PC-9 (cell line): ENCODE data around the gene PPIC. TPM values are rescaled to one million over a fixed set of nuclear protein-coding genes. Genes with fewer than 3 reads are reported as not detected.

Experiments used
- BruUV-seq: library from RNA; stranded (reverse); fragments of 400-500 nt; replicated peaks from 2 replicates; lab custom pipeline; 2021; lab: Mats Ljungman, UMichigan
- CTCF ChIA-PET: fragments of 300-600 bp; sonication (Branson Sonifier 250); formaldehyde crosslinking; loops from one replicate; lab custom pipeline; 2022; ENCODE audit warnings: antibody characterized with exemption; lab: Charles Lee
- POLR2A ChIA-PET: fragments of 300-600 bp; sonication (Branson Sonifier 250); formaldehyde crosslinking; loops from one replicate; lab custom pipeline; 2022; ENCODE audit warnings: antibody characterized with exemption; ENCODE audit not compliant: unreplicated experiment; lab: Charles Lee
- DNase-seq, 2 experiments: peaks; one replicate each; pipeline versions ENCODE4 v3.0.0 to v3.0.0-alpha.2; 2015 to 2022; ENCODE audit warnings: mixed read lengths in 1 of 2
- H2AFZ ChIP-seq: fragments of 200-600 bp; sonication (generic); 2 replicates; pipeline ENCODE4 v1.8.1; 2017; ENCODE audit warnings: antibody characterized with exemption
- H3F3A ChIP-seq: fragments of 200-600 bp; sonication (generic); 2 replicates; pipeline ENCODE4 v1.8.1; 2017; ENCODE audit warnings: antibody characterized with exemption, mild to moderate bottlenecking, low read depth; ENCODE audit not compliant: insufficient read depth
- H3K27ac ChIP-seq: fragments of 200-600 bp; sonication (generic); 2 replicates; pipeline ENCODE4 v1.6.1; 2016; ENCODE audit warnings: mixed run types
- H3K27me3 ChIP-seq: fragments of 200-600 bp; sonication (generic); 2 replicates; pipeline ENCODE4 v1.6.1; 2016; ENCODE audit warnings: low read depth, mixed run types; ENCODE audit not compliant: insufficient read depth
- H3K36me3 ChIP-seq: fragments of 200-600 bp; sonication (generic); 2 replicates; pipeline ENCODE4 v1.6.1; 2016; ENCODE audit warnings: low read depth, mixed run types
- H3K4me1 ChIP-seq: fragments of 200-600 bp; sonication (generic); replicated peaks from 2 replicates; pipeline ENCODE4 v1.6.1; 2016; ENCODE audit warnings: mixed run types; ENCODE audit not compliant: insufficient read depth
- H3K4me2 ChIP-seq: fragments of 200-600 bp; sonication (generic); 2 replicates; pipeline ENCODE4 v1.6.1; 2017; ENCODE audit warnings: mixed run types
- H3K4me3 ChIP-seq: fragments of 200-600 bp; sonication (generic); 2 replicates; pipeline ENCODE4 v1.6.1; 2016; ENCODE audit warnings: mixed run types
- H3K79me2 ChIP-seq: fragments of 200-600 bp; sonication (generic); 2 replicates; pipeline ENCODE4 v1.6.1; 2017; ENCODE audit warnings: low read depth, mixed run types
- H3K9me2 ChIP-seq: fragments of 200-600 bp; sonication (generic); 2 replicates; pipeline ENCODE4 v1.8.1; 2017; ENCODE audit warnings: mild to moderate bottlenecking; ENCODE audit not compliant: insufficient read depth
- H3K9me3 ChIP-seq: fragments of 200-600 bp; sonication (generic); 2 replicates; pipeline ENCODE4 v1.8.1; 2016; ENCODE audit warnings: low read depth; ENCODE audit not compliant: insufficient read depth
- H4K20me1 ChIP-seq: fragments of 200-600 bp; sonication (generic); 2 replicates; pipeline ENCODE4 v1.8.1; 2017; ENCODE audit not compliant: insufficient read depth
- EZH2 ChIP-seq: fragments of 200-600 bp; sonication (generic); IDR thresholded peaks from 2 replicates; pipeline ENCODE4 v1.8.0; 2017; ENCODE audit warnings: antibody characterized with exemption, low read depth
- intact Hi-C: fragments of 100-400 bp; cut with micrococcal nuclease; formaldehyde crosslinking; loops from one replicate; pipeline ENCODE4 v1.10.0; 2022; ENCODE audit not compliant: unreplicated experiment
- total RNA-seq: library from RNA; stranded (reverse); gene quantifications from 2 replicates; pipeline ENCODE4 v1.2.3, GENCODE V29; 2021
- TF ChIP-seq, protein P1 (sequence below): fragments of 200-600 bp; sonication (generic); conservative IDR thresholded peaks from 2 replicates; pipeline ENCODE4 v1.6.1; 2017; ENCODE audit warnings: mixed run types, antibody characterized with exemption, mild to moderate bottlenecking, moderate library complexity

PPIC gene
- total RNA-seq, 1 experiment from 2014 or later = 22.3 TPM

DNA sequence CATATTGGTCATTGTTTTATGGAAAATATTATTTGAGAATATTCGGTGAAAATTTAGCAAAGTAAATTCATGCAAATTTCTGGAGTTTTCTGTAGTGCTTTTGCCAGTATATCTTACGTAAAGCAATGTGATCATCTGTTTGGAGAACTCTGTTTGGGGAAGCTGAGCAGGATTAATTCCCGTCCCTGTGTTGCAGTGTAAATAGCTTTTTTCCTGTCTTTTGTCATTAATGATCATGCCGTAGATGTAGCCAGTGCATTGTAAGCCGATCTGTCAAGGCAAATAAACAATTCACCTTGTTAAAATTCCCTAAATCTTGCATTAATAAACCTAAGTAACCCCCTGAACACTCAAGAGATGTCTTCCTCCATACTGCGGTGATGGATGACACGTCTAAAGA lies 39.2 kb downstream of the PPIC start:
- no peak for DNase-seq
- POLR2A ChIA-PET = no interaction called here

DNA sequence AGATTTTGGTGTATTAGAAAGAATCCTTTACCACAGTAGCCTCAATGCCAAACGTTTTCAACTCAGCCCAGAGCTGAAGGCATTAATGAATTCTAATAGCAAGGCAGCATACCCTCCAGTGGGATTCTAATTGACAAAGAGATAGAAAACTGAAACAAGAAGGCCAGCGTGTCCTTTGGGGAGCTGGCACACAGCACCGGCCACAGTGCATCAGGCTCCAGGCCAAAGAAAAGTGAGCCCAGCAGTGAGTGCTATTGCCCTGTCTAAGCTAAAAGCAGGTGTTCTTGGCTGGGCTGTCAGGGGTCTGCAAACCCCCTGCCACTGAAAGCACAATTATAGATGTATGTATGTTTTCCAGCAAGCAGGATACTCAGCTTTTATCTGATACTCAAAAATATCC lies 40.4 kb downstream of the PPIC start:
- POLR2A ChIA-PET = no interaction called here
- CTCF ChIA-PET = no interaction called here
- H3K27me3 ChIP-seq = no peaks in the 10 kb centered on the region
- no peak overlapping the region for H2AFZ ChIP-seq
- H3F3A ChIP-seq = no peaks in the 10 kb centered on the region
- H3K4me3 ChIP-seq = no peak overlapping the region
- no peaks in the 10 kb centered on the region for H3K9me2 ChIP-seq
- no peak overlapping the region for H3K4me2 ChIP-seq
- no TSS peak for BruUV-seq
- no peaks in the 10 kb centered on the region for H3K79me2 ChIP-seq
- H4K20me1 ChIP-seq = peaks cover 6% of the 10 kb centered on the region; the same call in 1 of the 2 replicates
- intact Hi-C loops = no loop called here
- TF ChIP-seq, protein P1, sequence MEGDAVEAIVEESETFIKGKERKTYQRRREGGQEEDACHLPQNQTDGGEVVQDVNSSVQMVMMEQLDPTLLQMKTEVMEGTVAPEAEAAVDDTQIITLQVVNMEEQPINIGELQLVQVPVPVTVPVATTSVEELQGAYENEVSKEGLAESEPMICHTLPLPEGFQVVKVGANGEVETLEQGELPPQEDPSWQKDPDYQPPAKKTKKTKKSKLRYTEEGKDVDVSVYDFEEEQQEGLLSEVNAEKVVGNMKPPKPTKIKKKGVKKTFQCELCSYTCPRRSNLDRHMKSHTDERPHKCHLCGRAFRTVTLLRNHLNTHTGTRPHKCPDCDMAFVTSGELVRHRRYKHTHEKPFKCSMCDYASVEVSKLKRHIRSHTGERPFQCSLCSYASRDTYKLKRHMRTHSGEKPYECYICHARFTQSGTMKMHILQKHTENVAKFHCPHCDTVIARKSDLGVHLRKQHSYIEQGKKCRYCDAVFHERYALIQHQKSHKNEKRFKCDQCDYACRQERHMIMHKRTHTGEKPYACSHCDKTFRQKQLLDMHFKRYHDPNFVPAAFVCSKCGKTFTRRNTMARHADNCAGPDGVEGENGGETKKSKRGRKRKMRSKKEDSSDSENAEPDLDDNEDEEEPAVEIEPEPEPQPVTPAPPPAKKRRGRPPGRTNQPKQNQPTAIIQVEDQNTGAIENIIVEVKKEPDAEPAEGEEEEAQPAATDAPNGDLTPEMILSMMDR = no peak
- no peak for TF ChIP-seq EZH2
- H3K36me3 ChIP-seq = no peaks in the 10 kb centered on the region
- no peak for DNase-seq
- 0 out of 2 replicates have a peak, but pooled peaks cover 1% of the 10 kb centered on the region for H3K4me1 ChIP-seq
- no peak overlapping the region for H3K27ac ChIP-seq
- H3K9me3 ChIP-seq = no peaks in the 10 kb centered on the region

More for the DNA sequence above, 39.2 kb downstream of the PPIC start:
- no peaks in the 10 kb centered on the region for H3K27me3 ChIP-seq
- H3F3A ChIP-seq = no peaks in the 10 kb centered on the region
- CTCF ChIA-PET = no interaction called here
- H3K4me1 ChIP-seq = no peaks in the 10 kb centered on the region
- no peak overlapping the region for H3K4me2 ChIP-seq
- TF ChIP-seq EZH2 = no peak
- TF ChIP-seq, protein P1 = no peak
- intact Hi-C loops = no loop called here
- H3K9me3 ChIP-seq = no peaks in the 10 kb centered on the region
- no peak overlapping the region for H2AFZ ChIP-seq
- H3K36me3 ChIP-seq = no peaks in the 10 kb centered on the region
- no peaks in the 10 kb centered on the region for H3K9me2 ChIP-seq
- no peak overlapping the region for H3K4me3 ChIP-seq
- no peaks in the 10 kb centered on the region for H3K79me2 ChIP-seq
- H3K27ac ChIP-seq = no peak overlapping the region
- BruUV-seq = no TSS peak
- H4K20me1 ChIP-seq = peaks cover 6% of the 10 kb centered on the region; the same call in 1 of the 2 replicates

DNA sequence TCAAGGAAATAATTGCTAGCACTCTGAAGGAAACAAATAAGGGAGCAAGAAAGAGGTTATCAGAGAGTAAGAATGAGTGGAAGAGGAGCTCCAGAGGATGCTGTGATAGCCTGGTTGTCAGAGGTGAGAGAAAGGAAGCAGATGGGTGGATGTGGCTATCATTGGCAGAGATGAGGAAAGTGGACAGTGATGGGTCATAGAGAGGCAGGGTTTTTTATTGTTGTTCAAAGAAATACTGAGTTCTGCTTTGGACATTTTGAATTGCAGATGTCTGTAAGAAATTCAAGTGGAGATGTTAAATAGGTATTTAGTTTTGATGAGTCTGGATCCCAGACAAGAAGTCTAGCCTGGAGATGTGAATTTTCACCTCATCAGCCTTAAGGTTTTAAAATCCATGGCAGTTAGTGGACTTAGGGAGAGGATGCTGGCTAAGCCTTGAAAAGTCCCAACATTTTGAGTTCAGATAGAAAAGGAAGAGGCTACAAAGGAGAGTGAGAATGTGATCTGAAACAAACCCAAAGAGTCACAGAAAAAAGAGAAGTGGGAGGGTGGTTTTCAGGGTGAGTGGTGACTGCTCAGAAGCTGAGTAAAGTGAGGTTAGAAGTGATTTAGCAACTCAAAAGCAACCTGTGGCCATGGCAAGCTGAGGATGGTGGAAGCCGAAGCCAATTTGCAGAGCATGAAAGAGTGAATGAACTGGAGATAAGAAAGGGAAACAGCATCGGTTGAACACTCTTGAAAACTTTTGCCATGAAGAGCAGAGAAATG lies 50.4 kb downstream of the PPIC start:
- no peaks in the 10 kb centered on the region for H3F3A ChIP-seq
- H4K20me1 ChIP-seq = no peaks in the 10 kb centered on the region
- no peak overlapping the region for H3K4me3 ChIP-seq
- ChIA-PET CTCF (no interaction called here), POLR2A (no interaction called here)
- H2AFZ ChIP-seq = no peak overlapping the region
- DNase-seq = no peak
- no peaks in the 10 kb centered on the region for H3K36me3 ChIP-seq
- no peaks in the 10 kb centered on the region for H3K9me3 ChIP-seq
- no peak overlapping the region for H3K27ac ChIP-seq
- 0 out of 2 replicates have a peak, but pooled peaks cover 3% of the 10 kb centered on the region for H3K4me1 ChIP-seq
- intact Hi-C loops = no loop called here
- H3K27me3 ChIP-seq = no peaks in the 10 kb centered on the region
- TF ChIP-seq EZH2 = no peak
- TF ChIP-seq, protein P1 = no peak
- no peak overlapping the region for H3K4me2 ChIP-seq
- H3K79me2 ChIP-seq = no peaks in the 10 kb centered on the region
- H3K9me2 ChIP-seq = no peaks in the 10 kb centered on the region
- BruUV-seq = no TSS peak
